Activated effector memory CD4-positive, alpha-beta T cell treated with anti-CD3 and anti-CD28 coated beads, Interleukin-2, amount 50 U/mL, for 16 hours (primary cell): ENCODE measurements around the gene DCDC1.

Experiments
- DNase-seq: peaks from one replicate; pipeline ENCODE4 v3.0.0-alpha.2; 2020

DCDC1 gene

DNA sequence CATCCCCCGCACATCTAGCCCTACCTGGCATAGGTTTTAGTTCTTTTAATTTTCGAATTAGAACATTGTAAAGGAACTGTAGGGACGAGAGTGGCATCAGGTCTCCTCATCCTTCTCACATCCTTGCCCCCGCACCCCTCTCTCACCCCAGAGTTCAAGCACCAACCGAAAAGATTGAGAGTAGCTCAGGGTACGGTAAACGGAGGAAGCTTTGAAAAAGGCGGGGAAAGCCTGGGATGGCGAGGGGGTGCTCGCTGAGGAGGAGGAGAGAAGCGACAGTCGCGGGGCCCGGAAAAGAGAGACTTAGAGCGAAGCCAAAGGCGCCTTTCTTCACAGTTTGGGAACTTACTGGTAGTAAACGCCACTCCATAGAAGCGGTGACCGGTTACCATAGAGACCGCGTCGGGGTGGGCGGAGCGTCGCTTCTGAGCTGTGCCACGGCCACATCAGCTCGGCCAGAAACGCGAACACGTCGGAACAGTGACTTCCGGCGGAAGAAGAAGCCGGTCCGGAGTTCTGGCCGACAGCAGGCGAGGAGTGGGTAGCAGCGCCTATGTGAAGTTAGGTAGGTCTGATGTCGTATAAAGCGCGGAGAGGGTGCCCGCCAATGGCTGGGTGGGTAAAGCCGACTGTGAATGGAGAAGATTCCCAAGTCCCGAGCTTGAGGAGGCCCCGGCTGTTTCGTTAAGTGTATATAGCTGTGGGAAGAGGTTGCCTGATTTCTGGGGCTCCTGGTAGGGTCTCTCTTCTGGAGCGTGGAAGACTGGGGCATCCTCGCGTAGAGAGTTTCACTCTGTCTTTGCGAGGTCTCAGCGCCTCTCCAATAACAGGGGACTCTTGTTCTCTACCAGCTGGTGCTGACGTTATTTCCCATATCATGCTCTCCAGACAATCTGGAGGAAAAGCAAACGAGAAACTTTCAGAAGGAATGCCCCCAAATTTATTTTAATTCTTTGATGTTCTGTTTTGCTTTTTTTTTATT, at the start of gene DCDC1, which contains the start of gene DNAJC24:
DCDC1 (minus strand) TSS at position 392 of the 982 bp plus-strand sequence. CDS start 41,459 bp downstream, outside the sequence.
DNAJC24 (plus strand) TSS at position 513 of the 982 bp plus-strand sequence. CDS start 889 bp downstream, outside the sequence.
- DNase-seq, result peak; percentile 97

- no peak for DNase-seq
Measured at GRCh38 chr11:31419138-31419537, 49.6 kb upstream of the DCDC1 start.

- DNase-seq, result no peak
Measured at GRCh38 chr11:31417816-31418215, 48.3 kb upstream of the DCDC1 start.

GRCh38 chr11:31417357-31417756, 47.8 kb upstream of the DCDC1 start:
- no peak for DNase-seq

DNA sequence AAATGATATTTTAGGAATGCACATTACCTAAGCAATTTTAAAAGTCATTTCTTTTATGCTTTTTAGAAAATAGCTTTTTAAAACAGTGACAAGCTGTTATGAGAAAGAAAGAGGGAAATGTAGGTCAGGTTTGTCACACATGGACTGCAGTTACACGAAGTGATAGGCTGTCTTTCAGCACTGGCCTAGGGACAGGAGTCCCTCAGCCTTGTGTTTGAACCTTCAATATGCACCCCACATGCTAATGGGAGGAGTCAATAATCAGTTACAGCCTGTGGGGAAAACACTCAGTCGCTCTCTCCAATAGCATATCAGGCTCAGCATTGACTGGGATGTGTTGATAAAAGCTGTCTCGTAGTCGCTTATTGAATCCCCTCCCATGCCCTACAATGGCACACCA, 45.9 kb upstream of the DCDC1 start:
- DNase-seq, result no peak

- DNase-seq, result no peak
Measured at GRCh38 chr11:31414338-31414737, 44.8 kb upstream of the DCDC1 start.

DNA sequence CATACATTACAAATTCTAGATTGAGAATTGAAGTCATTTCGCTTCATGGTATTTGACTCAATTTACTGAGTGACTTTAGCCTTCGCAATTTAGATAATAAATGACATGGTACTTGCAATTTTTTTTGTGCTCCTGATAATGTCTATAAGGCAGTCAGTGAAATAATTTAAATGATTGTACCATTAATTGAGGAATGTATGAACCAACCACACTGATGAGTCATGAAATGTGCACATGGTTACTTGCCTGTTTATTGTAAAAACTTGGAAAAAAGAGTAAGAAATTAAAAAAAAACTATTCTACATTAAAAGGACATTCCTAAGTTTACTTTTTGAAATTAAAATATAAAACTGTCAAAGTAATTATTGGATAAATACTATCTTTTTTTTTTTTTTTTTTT, 43.4 kb upstream of the DCDC1 start:
- no peak for DNase-seq

DNA sequence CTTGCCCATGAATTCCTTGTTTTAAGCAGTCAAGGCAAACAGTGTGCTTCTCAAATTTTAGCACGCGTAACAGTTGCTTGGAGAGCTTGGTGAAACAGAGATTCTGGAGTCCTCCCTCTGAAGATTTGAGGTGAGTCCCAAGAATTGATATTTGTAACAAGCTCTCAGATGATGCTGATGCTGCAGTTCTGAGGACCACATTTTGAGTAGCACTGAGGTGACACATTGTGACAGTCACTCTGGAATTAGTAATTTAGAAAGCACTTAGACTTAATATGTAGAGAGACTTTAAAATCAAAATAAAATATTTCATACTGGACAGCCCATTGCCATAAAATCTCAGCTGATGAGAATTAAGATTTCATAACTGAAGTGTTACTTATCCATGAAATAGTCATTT, 38.7 kb upstream of the DCDC1 start:
- DNase-seq, result no peak

- no peak for DNase-seq
Measured at GRCh38 chr11:31404614-31405013, 35.1 kb upstream of the DCDC1 start.

DNA sequence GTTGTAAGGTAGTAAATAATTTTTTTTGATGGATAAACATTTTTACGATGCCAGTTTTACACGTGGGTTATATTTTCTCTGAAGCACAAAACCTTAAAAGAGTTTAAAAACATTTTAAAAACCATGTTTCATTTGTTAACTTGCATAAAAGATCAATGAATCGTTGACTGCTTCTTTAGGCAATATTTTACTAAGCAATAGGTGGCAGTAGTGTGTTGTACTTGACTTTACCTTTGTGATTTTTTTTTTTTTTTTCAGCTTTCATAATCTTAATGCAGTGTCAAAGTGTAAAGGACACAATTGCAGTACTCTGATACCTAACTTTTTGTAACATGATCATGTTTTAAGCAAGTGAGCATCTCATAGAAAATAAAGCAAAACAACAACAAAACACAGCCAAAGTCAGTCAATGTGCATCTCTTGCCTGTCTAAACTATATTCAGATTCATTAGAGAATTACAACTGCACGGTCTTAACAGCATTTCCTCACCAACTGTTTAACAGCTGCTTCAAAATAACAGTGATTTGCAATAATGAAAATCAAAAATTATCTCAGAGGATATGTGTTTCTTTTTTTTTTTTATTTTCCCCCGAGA, 27.8 kb upstream of the DCDC1 start:
- no peak for DNase-seq

DNA sequence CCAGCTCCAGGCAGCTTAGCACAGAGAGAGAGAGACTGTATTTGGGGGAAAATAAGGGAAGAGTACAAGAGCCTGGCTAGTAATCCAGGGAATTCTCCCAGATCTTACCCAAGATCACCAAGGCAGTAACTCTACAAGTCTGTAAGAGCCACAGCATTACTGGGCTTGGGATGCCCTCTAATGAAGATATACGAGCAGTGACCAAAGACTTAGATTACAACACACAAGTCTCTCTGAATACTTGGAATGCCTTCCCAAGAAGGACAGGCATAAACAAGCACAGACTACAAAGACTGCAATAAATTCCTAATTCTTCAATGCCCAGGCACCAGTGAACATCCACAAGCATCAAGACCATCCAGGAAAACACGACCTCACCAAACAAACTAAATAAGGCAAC, 17.8 kb upstream of the DCDC1 start:
- DNase-seq, result no peak

DNA sequence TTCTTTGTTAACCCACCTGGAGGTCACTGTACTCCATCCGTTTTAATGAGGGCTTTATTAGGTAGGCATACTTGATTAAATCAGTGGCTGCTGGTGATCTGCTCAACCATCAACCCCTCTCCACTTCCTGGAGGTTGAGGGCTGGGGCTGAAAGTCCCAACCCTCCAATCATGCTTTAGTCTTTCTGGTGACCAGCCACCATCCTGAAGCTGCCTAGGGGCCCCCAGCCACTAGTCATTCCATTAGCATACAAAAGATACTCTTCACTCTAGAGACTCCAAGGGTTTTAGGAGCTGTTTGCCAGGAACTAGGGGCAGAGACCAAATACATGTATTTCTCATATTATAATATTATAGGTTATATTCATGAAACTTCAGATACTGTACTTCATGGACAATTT, 13.6 kb upstream of the DCDC1 start:
- no peak for DNase-seq

DNA sequence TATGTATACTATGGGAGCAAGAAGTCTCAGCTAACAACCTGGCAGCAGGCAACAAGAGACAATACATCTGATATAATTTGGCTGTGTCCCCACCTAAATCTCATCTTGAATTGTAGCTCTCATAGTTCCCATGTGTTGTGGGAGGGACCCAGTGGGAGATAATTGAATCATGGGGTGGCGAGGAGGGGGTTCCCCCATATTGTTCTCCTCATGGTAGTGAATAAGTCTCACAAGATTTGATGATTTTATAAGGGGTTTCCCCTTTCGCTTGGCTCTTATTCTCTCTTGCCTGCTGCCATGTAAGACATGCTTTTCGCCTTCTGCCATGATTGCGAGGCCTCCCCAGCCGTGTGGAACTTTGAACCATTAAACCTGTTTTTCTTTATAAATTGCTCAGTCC, 6.3 kb upstream of the DCDC1 start:
- no peak for DNase-seq

DNA sequence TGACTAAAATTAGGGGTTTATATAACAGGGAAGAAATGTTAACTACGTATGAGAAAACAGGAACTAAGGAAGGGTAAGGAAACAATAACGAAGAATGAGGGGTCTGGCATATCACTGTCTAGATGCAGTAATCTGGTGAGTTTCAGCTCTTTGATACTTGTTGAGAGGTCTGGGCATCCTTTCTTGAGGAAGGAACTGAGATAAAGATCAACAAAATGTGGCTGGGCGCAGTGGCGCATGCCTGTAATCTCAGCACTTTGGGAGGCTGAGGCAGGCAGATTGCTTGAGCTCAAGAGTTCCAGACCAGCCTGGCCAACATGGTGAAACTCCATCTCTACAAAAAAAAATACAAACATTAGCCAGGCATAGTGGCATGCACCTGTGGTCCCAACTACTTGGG, 2.7 kb downstream of the DCDC1 start:
- peak; percentile 66 for DNase-seq

- DNase-seq, result no peak
Measured at GRCh38 chr11:31361743-31362142, 7.8 kb downstream of the DCDC1 start.

DNA sequence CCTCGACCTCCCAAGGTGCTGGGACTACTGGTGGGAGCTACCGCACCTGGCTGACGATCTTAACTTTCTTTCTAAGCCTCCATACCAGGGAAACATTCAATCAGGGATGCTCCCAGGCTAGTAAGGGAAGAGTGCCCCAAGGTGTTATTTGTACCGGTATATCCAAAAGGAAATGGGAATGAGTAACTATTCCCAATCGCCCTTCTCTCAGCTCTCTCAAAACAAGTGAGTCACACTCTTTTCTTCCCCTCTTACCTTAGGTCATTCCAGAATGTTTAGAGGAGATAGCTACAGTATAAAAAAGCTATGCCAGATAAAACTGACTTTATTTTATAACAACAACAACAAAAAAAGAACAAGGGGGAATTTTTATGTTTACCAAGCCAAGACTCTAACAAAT, 13.7 kb downstream of the DCDC1 start:
- no peak for DNase-seq

DNA sequence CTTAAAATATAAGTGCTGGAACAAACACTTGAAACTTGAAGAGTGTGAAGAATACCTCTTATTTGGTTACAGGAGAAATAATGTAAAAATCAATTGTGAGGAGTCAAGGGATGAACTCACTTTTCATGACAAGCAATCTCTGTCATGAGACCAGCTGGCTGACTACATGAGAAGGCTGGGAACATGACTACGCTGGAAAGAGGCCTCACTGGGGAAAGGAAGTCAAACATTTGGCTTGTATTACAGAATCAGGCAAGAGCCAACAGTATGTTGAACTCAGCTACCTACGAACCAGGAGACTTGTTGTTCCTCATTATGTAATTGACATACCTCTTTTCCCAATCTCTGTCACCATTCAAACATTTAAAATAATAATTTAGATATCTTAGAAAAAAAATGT, 14.4 kb downstream of the DCDC1 start:
- no peak for DNase-seq

DNA sequence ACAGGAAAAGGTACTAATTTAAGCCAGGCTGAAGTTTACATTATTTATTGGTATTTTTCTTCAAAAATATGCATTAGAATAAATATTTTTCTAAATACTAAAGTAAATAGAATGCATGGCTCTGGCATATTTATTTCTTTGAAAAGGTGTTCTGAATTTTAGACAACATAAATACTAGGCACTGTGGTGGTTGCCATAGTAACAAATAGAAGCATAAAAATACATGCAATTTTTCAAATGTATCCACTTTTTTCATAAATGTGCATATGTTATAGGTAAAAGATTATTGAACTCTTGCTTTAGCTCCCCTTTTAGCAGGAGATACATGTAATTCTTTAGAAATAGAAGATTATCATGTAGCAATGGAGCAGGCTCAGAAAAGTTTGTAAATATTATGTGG, 18.4 kb downstream of the DCDC1 start:
- DNase-seq, result no peak

GRCh38 chr11:31340903-31341572, 28.5 kb downstream of the DCDC1 start:
- DNase-seq, result no peak

- no peak for DNase-seq
Measured at GRCh38 chr11:31337806-31338205, 31.7 kb downstream of the DCDC1 start.

DNA sequence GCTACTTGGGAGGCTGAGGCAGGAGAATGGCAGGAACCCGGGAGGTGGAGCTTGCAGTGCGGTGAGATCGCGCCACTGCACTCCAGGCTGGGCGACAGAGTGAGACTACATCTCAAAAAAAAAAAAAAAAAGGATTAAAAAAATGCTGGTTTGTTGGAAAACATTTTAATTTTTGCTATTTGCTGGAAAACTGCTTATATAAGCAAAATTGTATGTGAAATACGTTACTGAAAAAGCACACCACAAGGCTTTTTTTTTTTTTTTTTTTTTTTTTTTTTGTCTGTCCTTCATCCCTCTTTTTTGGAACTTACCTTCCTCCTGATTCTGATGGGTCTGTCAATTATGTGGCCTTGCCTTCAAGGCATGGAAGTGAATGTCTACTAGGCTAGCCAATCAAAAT, 40.8 kb downstream of the DCDC1 start:
- no peak for DNase-seq

GRCh38 chr11:31327417-31327816, 42.1 kb downstream of the DCDC1 start:
- no peak for DNase-seq

- no peak for DNase-seq
Measured at GRCh38 chr11:31326470-31327148, 42.9 kb downstream of the DCDC1 start.
